HG03103 (cell line): ENCODE measurements around the gene ODR4.
"Not testable (repeated sequence)": the region's sequence is repeated elsewhere in the genome, so short reads cannot be mapped to it uniquely, and the experiment has no call there.

Source experiments
- ATAC-seq: cut with Tn5 transposase; IDR thresholded peaks from one replicate; pipeline ENCODE4 v1.9.1; 2021; ENCODE audit warnings: low read depth; ENCODE audit not compliant: unreplicated experiment

The ODR4 gene

GRCh38 chr1:186375152-186375928 is at the start of gene ODR4, which contains the start of gene TPR:
ODR4 (plus strand) TSS chr1:186375838; CDS start chr1:186379786, 3,948 bp downstream.
TPR (minus strand) TSS chr1:186375253; CDS start chr1:186375028, 225 bp downstream.
- peak; percentile 80 for ATAC-seq

GRCh38 chr1:186326009-186326408 is 49.6 kb upstream of the ODR4 start:
- ATAC-seq, result no peak

- ATAC-seq, result no peak
Observed at GRCh38 chr1:186327331-186327730, 48.3 kb upstream of the ODR4 start.

GRCh38 chr1:186330758-186331157 is 44.9 kb upstream of the ODR4 start:
- no peak for ATAC-seq

- no peak for ATAC-seq
Observed at GRCh38 chr1:186337554-186337953, 38.1 kb upstream of the ODR4 start.

GRCh38 chr1:186340772-186341171 is 34.9 kb upstream of the ODR4 start:
- no peak for ATAC-seq

- ATAC-seq, result not testable (repeated sequence)
Observed at GRCh38 chr1:186347837-186348691, 27.6 kb upstream of the ODR4 start.

GRCh38 chr1:186374303-186375151 is 1.1 kb upstream of the ODR4 start:
- peak; percentile 34 for ATAC-seq

GRCh38 chr1:186375929-186376319 is 286 bp downstream of the ODR4 start:
- ATAC-seq, result no peak

GRCh38 chr1:186386725-186387383 is 11.2 kb downstream of the ODR4 start:
- ATAC-seq, result no peak

- no peak for ATAC-seq
Observed at GRCh38 chr1:186390925-186391324, 15.3 kb downstream of the ODR4 start.

- ATAC-seq, result no peak
Observed at GRCh38 chr1:186391841-186392240, 16.2 kb downstream of the ODR4 start.

GRCh38 chr1:186392711-186393110 is 17.1 kb downstream of the ODR4 start:
- not testable (repeated sequence) for ATAC-seq

- ATAC-seq, result not testable (repeated sequence)
Observed at GRCh38 chr1:186401446-186401845, 25.8 kb downstream of the ODR4 start.

- no peak for ATAC-seq
Observed at GRCh38 chr1:186403632-186404031, 28.0 kb downstream of the ODR4 start.

GRCh38 chr1:186404454-186405051 is 28.9 kb downstream of the ODR4 start:
- ATAC-seq, result no peak

GRCh38 chr1:186409091-186409490 is 33.5 kb downstream of the ODR4 start:
- no peak for ATAC-seq

GRCh38 chr1:186413319-186413718 is 37.7 kb downstream of the ODR4 start:
- ATAC-seq, result no peak

GRCh38 chr1:186418503-186418902 is 42.9 kb downstream of the ODR4 start:
- no peak for ATAC-seq

GRCh38 chr1:186420311-186420710 is 44.7 kb downstream of the ODR4 start:
- ATAC-seq, result no peak
